Measurements from ENCODE around the gene XRRA1. TPM values are rescaled to one million over a fixed set of nuclear protein-coding genes. Genes with fewer than 3 reads are reported as not detected.

The XRRA1 gene
- total and polyA plus RNA-seq, 2 of the 13 experiments (the other 11 are each of a cell fraction or from before 2014, with no cell fraction given) = 7.6 to 10.5 TPM

DNA sequence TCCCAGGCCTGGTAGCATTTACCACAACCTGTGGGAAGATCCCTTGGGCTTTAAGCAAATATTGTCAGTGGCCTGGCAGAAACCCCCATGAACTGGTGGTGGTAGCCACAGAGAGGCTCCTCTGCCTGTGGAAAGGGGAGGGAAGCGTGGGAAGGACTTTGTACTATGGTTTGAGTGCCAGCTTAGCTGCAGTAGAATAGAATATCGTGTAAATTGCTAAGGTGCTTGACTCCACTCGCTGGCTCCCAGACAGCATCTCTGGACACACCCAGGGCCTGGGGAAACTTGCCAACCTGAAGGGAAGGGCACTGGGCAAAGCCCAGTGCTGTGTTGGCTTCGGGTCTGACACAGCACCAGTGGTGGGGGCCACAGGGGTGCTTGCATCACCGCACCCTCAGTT, 52.6 kb downstream of the XRRA1 start:
- DNase-seq (ENCODE audit: low spot score) (peak; percentile 73), ATAC-seq (peak; percentile 89), FAIRE-seq (no peak)
- no peak overlapping the region for H3K9ac ChIP-seq (ENCODE audit: insufficient read depth, low read depth, low read length)
- H3K4me1 ChIP-seq (ENCODE audit: insufficient read depth, low read length) = peaks cover 19% of the 10 kb centered on the region
- H4K20me1 ChIP-seq (ENCODE audit: insufficient read depth, low read length) = no peaks in the 10 kb centered on the region
- H2AFZ ChIP-seq (ENCODE audit: low read length) = no peak overlapping the region
- peaks cover 0 to 4% of the 10 kb centered on the region in 2 experiments; a peak in 1 of 5 replicates for H3K36me3 ChIP-seq (replicated peaks in 1 of 2; ENCODE audit: control insufficient read depth in 1 of 2, insufficient read depth in 2 of 2, low read length in 2 of 2)
- ChIA-PET CTCF (ENCODE audit: low intra/inter-chr PET ratio, low total read pairs) (no interaction called here), POLR2A (no interaction called here)
- intact Hi-C loops (cut with micrococcal nuclease; ENCODE audit: unreplicated experiment) (no loop called here), in situ Hi-C loops (cut with HindIII; ENCODE audit: extremely low pct_ligation_motif_present, low pct_unique_long_range_greater_than_20kb) (no loop called here)
- no peak overlapping the region for H3K27ac ChIP-seq (ENCODE audit: extremely low read length, insufficient read depth, low read length)
- 48% methylated on average over 5 of the region's 5 CpGs for WGBS (ENCODE audit: low lambda C conversion rate)
- no peaks in the 10 kb centered on the region for H3K79me2 ChIP-seq (ENCODE audit: insufficient read depth, low read length)
- H3K27me3 ChIP-seq (ENCODE audit: control insufficient read depth in 1 of 2, insufficient read depth in 2 of 2, low read length in 2 of 2) = no peaks in the 10 kb centered on the region
- peaks cover 3% of the 10 kb centered on the region; the same call in 1 of the 2 replicates for H3K9me3 ChIP-seq (ENCODE audit: low read length)
- no TSS peak for BruUV-seq (replicated peaks)
- no peak overlapping the region for H3K4me3 ChIP-seq (replicated peaks in 1 of 3; ENCODE audit: insufficient read depth in 1 of 3, low read depth in 2 of 3, low read length in 3 of 3)
- H3K4me2 ChIP-seq (ENCODE audit: low read depth, low read length) = no peak overlapping the region
- TF ChIP-seq SAFB2 (CRISPR knock-in tag; IDR thresholded peaks at IDR 0.05; ENCODE audit: borderline replicate concordance, low read depth) = no peak
- TF ChIP-seq, protein P1, sequence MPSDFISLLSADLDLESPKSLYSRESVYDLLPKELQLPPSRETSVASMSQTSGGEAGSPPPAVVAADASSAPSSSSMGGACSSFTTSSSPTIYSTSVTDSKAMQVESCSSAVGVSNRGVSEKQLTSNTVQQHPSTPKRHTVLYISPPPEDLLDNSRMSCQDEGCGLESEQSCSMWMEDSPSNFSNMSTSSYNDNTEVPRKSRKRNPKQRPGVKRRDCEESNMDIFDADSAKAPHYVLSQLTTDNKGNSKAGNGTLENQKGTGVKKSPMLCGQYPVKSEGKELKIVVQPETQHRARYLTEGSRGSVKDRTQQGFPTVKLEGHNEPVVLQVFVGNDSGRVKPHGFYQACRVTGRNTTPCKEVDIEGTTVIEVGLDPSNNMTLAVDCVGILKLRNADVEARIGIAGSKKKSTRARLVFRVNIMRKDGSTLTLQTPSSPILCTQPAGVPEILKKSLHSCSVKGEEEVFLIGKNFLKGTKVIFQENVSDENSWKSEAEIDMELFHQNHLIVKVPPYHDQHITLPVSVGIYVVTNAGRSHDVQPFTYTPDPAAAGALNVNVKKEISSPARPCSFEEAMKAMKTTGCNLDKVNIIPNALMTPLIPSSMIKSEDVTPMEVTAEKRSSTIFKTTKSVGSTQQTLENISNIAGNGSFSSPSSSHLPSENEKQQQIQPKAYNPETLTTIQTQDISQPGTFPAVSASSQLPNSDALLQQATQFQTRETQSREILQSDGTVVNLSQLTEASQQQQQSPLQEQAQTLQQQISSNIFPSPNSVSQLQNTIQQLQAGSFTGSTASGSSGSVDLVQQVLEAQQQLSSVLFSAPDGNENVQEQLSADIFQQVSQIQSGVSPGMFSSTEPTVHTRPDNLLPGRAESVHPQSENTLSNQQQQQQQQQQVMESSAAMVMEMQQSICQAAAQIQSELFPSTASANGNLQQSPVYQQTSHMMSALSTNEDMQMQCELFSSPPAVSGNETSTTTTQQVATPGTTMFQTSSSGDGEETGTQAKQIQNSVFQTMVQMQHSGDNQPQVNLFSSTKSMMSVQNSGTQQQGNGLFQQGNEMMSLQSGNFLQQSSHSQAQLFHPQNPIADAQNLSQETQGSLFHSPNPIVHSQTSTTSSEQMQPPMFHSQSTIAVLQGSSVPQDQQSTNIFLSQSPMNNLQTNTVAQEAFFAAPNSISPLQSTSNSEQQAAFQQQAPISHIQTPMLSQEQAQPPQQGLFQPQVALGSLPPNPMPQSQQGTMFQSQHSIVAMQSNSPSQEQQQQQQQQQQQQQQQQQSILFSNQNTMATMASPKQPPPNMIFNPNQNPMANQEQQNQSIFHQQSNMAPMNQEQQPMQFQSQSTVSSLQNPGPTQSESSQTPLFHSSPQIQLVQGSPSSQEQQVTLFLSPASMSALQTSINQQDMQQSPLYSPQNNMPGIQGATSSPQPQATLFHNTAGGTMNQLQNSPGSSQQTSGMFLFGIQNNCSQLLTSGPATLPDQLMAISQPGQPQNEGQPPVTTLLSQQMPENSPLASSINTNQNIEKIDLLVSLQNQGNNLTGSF (CRISPR knock-in tag; IDR thresholded peaks at IDR 0.05) = 0 out of 2 replicates have a peak, but pooled peaks have one; percentile 6
- no peak for TF ChIP-seq ZNF382 (CRISPR knock-in tag; IDR thresholded peaks at IDR 0.05; ENCODE audit: borderline replicate concordance)
- TF ChIP-seq ZNF143 (CRISPR knock-in tag; IDR thresholded peaks at IDR 0.05) = no peak
- no peak for TF ChIP-seq MTA3 (CRISPR knock-in tag; IDR thresholded peaks at IDR 0.05)
- TF ChIP-seq, protein P2, sequence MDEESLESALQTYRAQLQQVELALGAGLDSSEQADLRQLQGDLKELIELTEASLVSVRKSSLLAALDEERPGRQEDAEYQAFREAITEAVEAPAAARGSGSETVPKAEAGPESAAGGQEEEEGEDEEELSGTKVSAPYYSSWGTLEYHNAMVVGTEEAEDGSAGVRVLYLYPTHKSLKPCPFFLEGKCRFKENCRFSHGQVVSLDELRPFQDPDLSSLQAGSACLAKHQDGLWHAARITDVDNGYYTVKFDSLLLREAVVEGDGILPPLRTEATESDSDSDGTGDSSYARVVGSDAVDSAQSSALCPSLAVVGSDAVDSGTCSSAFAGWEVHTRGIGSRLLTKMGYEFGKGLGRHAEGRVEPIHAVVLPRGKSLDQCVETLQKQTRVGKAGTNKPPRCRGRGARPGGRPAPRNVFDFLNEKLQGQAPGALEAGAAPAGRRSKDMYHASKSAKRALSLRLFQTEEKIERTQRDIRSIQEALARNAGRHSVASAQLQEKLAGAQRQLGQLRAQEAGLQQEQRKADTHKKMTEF (CRISPR knock-in tag; IDR thresholded peaks at IDR 0.05) = no peak
- TF ChIP-seq, protein P3, sequence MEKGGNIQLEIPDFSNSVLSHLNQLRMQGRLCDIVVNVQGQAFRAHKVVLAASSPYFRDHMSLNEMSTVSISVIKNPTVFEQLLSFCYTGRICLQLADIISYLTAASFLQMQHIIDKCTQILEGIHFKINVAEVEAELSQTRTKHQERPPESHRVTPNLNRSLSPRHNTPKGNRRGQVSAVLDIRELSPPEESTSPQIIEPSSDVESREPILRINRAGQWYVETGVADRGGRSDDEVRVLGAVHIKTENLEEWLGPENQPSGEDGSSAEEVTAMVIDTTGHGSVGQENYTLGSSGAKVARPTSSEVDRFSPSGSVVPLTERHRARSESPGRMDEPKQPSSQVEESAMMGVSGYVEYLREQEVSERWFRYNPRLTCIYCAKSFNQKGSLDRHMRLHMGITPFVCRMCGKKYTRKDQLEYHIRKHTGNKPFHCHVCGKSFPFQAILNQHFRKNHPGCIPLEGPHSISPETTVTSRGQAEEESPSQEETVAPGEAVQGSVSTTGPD (CRISPR knock-in tag; IDR thresholded peaks at IDR 0.05) = 0 out of 2 replicates have a peak, but pooled peaks have one; percentile 25
- no peak for TF ChIP-seq ZFP36 (IDR thresholded peaks at IDR 0.05; ENCODE audit: borderline replicate concordance, low read depth, low read length, partially characterized antibody)
- TF ChIP-seq SALL2 (CRISPR knock-in tag; IDR thresholded peaks at IDR 0.05) = no peak
- TF ChIP-seq FOXA3 (CRISPR knock-in tag; IDR thresholded peaks at IDR 0.05) = 0 out of 2 replicates have a peak, but pooled peaks have one; percentile 2
- 0 out of 2 replicates have a peak, but pooled peaks have one; percentile 35 for TF ChIP-seq ZBTB7B (CRISPR knock-in tag; IDR thresholded peaks at IDR 0.05)
- no peak for TF ChIP-seq ZNF790 (CRISPR knock-in tag; IDR thresholded peaks at IDR 0.05; ENCODE audit: borderline replicate concordance)
- no peak for TF ChIP-seq NFYB (CRISPR knock-in tag; IDR thresholded peaks at IDR 0.05)
- TF ChIP-seq, protein P4, sequence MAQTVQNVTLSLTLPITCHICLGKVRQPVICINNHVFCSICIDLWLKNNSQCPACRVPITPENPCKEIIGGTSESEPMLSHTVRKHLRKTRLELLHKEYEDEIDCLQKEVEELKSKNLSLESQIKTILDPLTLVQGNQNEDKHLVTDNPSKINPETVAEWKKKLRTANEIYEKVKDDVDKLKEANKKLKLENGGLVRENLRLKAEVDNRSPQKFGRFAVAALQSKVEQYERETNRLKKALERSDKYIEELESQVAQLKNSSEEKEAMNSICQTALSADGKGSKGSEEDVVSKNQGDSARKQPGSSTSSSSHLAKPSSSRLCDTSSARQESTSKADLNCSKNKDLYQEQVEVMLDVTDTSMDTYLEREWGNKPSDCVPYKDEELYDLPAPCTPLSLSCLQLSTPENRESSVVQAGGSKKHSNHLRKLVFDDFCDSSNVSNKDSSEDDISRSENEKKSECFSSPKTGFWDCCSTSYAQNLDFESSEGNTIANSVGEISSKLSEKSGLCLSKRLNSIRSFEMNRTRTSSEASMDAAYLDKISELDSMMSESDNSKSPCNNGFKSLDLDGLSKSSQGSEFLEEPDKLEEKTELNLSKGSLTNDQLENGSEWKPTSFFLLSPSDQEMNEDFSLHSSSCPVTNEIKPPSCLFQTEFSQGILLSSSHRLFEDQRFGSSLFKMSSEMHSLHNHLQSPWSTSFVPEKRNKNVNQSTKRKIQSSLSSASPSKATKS (CRISPR knock-in tag; IDR thresholded peaks at IDR 0.05) = no peak
- 0 out of 2 replicates have a peak, but pooled peaks have one; percentile 13 for TF ChIP-seq RAD21 (CRISPR knock-in tag; IDR thresholded peaks at IDR 0.05)
